VCaP (cell line): ENCODE data around the gene C3orf20.

Source experiments
- H3K27ac ChIP-seq: fragments of 450-650 bp; 2 replicates; pipeline ENCODE4 v1.5.1; 2017
- CTCF ChIP-seq: fragments of 450-650 bp; conservative IDR thresholded peaks from 2 replicates; pipeline ENCODE4 v1.5.1; 2017; ENCODE audit warnings: mild to moderate bottlenecking, moderate library complexity

C3orf20 gene

GRCh38 chr3:14674841-14675240 is at the start of gene C3orf20:
TSS of gene C3orf20 (plus strand) at chr3:14675141. CDS start at chr3:14682714, 7,573 bp downstream.
- no peak for TF ChIP-seq CTCF
- H3K27ac ChIP-seq: peak within 1 kb of the TSS; percentile 76

GRCh38 chr3:14625443-14625842 is 49.5 kb upstream of the C3orf20 start:
- peak overlapping the region; percentile 86 for H3K27ac ChIP-seq
- no peak for TF ChIP-seq CTCF

DNA sequence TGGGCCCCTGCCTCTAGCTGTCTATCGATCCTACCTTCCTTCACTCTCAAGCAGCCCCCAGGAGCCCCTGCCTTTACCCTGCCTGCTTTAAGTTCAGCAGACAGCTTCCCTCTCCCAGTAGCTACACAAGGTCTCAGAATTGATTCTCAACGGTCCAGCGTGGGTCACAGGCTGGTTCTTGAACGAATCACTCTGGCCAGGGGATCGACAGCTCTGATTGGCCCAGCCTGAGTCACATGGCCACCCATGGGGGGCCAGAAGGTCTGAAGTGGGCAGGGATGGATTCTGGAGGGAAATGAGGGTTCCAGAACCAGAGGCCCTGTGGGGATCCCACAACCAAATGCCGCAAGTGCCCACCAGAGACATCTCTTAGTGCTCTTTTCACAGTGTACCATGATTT is 47.1 kb upstream of the C3orf20 start:
- no peak for TF ChIP-seq CTCF
- no peak overlapping the region for H3K27ac ChIP-seq

GRCh38 chr3:14628406-14628805 is 46.5 kb upstream of the C3orf20 start:
- no peak overlapping the region for H3K27ac ChIP-seq
- no peak for TF ChIP-seq CTCF

GRCh38 chr3:14630404-14631100 is 44.4 kb upstream of the C3orf20 start:
- H3K27ac ChIP-seq: peak overlapping the region; percentile 20; the same call in 1 of the 2 replicates
- no peak for TF ChIP-seq CTCF

DNA sequence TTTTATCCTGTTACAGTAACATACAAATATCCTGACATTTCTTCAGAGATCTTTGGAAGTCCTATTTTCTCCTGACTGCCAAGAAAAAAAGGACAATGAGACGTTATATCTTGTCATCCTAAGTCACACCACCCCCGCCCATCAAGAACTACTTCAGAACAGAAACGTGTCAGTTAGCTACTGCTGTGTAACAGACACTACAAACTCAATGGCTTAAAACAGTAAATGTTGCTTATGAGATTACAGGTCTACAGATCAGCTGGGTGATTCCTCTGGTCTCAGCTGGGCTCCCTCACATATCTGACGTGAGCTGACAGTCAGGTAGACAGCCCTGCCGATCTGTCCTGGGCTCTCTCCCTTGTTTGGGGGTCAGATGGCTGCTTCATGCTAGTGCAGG is 43.8 kb upstream of the C3orf20 start:
- TF ChIP-seq CTCF: no peak
- H3K27ac ChIP-seq: peak overlapping the region; percentile 20; the same call in 1 of the 2 replicates

GRCh38 chr3:14631687-14632441 is 43.1 kb upstream of the C3orf20 start:
- no peak for TF ChIP-seq CTCF
- peak overlapping the region; percentile 35 for H3K27ac ChIP-seq
